Gastroesophageal sphincter (tissue), 4 donors: Measurements from ENCODE around the gene FAM180A. TPM values are rescaled to one million over a fixed set of nuclear protein-coding genes. Genes with fewer than 3 reads are reported as not detected.
"Not testable (repeated sequence)": the region's sequence is repeated elsewhere in the genome, so short reads cannot be mapped to it uniquely, and the experiment has no call there.

ENCODE experiments used
- ATAC-seq: fragments of 150-250 bp; one replicate; pipeline ENCODE4 v1.9.1; 2016; ENCODE audit warnings: mild to moderate bottlenecking, moderate library complexity
- H3K27ac ChIP-seq, 4 donors: fragments of 200-600 bp; sonication (generic) in 3 of 4; 1 replicate in 3 of 4; 2 replicates in 1 of 4; pipeline ENCODE4 v1.5.1; 2016 to 2019
- H3K27me3 ChIP-seq: fragments of 200-600 bp; sonication (generic); one replicate; pipeline ENCODE4 v1.5.1; 2019
- H3K36me3 ChIP-seq, 2 donors: fragments of 200-600 bp; sonication (generic); one replicate each; pipeline ENCODE4 v1.5.1; 2019; ENCODE audit warnings: control low read depth in 1 of 2
- H3K4me1 ChIP-seq, 3 donors: fragments of 200-600 bp; sonication (generic); 1 replicate in 2 of 3; 2 replicates in 1 of 3; pipeline ENCODE4 v1.5.1; 2016 to 2019; ENCODE audit warnings: control low read depth in 2 of 3
- H3K4me3 ChIP-seq, 2 donors: fragments of 200-600 bp; sonication (generic); one replicate each; pipeline ENCODE4 v1.5.1; 2019; ENCODE audit warnings: mild to moderate bottlenecking in 1 of 2, moderate library complexity in 1 of 2
- H3K9me3 ChIP-seq, 3 donors: fragments of 200-600 bp; sonication (generic); one replicate each; pipeline ENCODE4 v1.5.1; 2017 to 2019; ENCODE audit warnings: control low read depth in 2 of 3
- EP300 ChIP-seq: sonication (generic); formaldehyde crosslinking; IDR thresholded peaks from one replicate; pipeline ENCODE4 v1.6.1; 2017; ENCODE audit warnings: antibody characterized with exemption, mild to moderate bottlenecking
- POLR2A ChIP-seq, 2 donors: fragments of 450-650 bp; IDR thresholded peaks; one replicate each; pipeline ENCODE4 v1.6.1; 2017; ENCODE audit warnings: antibody characterized with exemption in 2 of 2, mild to moderate bottlenecking in 2 of 2, moderate library complexity in 1 of 2
- POLR2AphosphoS5 ChIP-seq: sonication (generic); formaldehyde crosslinking; IDR thresholded peaks from one replicate; pipeline ENCODE4 v1.6.1; 2017; ENCODE audit warnings: antibody characterized with exemption
- WGBS, 2 donors: methylation state at CpG; one replicate each; pipeline ENCODE4 v1.1.5; 2018; ENCODE audit warnings: low coverage in 1 of 2; 5-methylcytosine and 5-hydroxymethylcytosine counted together
- total RNA-seq, 4 donors: library from RNA; depleted of rRNA; stranded (reverse); fragments of >200 nt; gene quantifications; one replicate each; pipeline ENCODE4 v1.1.0, GENCODE V29; 2016
- TF ChIP-seq, protein P1 (sequence below), 4 experiments: fragments of 200-600 bp in 2 of 4; fragments of 450-650 bp in 2 of 4; sonication (generic) in 1 of 4; IDR thresholded peaks; one replicate each; pipeline ENCODE4 v1.5.1; 2017 to 2019; ENCODE audit warnings: antibody characterized with exemption in 4 of 4, mild to moderate bottlenecking in 2 of 4, moderate library complexity in 2 of 4

The FAM180A gene
- total RNA-seq, 4 donors from 2014 or later, result 2.6 to 8.5 (median 3.7) TPM

DNA sequence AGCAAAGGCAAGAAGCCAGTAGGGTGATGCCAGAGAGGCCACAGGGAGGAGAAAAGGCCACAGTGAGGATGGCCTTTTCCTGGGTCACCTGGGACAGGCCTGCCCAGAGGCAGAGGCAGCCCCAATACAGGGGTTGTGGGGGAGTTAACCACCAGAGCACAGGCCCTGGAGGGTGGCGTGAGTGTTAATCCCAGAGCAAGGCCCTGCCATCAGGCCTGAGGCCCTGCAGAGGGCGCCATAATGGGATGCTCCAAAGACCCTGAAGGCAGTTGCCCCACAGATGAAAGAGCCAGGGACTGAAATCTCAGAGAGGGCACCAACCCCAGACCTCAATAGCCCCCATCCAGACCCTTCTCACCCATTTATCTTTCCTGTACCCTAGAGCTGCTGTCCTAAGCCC, 44.5 kb downstream of the FAM180A start:
- Histone ChIP-seq H3K27me3 (no peaks in the 10 kb centered on the region), H3K9me3 (no peaks in the 10 kb centered on the region), H3K27ac (no peak overlapping the region), H3K4me1 (no peaks in the 10 kb centered on the region), H3K36me3 (peaks cover 0 to 15% of the 10 kb centered on the region in 2 donors), H3K4me3 (no peak overlapping the region)
- TF ChIP-seq EP300 (no peak), POLR2A (IDR thresholded peaks at IDR 0.05) (no peak), POLR2AphosphoS5 (no peak)
- TF ChIP-seq, protein P1, sequence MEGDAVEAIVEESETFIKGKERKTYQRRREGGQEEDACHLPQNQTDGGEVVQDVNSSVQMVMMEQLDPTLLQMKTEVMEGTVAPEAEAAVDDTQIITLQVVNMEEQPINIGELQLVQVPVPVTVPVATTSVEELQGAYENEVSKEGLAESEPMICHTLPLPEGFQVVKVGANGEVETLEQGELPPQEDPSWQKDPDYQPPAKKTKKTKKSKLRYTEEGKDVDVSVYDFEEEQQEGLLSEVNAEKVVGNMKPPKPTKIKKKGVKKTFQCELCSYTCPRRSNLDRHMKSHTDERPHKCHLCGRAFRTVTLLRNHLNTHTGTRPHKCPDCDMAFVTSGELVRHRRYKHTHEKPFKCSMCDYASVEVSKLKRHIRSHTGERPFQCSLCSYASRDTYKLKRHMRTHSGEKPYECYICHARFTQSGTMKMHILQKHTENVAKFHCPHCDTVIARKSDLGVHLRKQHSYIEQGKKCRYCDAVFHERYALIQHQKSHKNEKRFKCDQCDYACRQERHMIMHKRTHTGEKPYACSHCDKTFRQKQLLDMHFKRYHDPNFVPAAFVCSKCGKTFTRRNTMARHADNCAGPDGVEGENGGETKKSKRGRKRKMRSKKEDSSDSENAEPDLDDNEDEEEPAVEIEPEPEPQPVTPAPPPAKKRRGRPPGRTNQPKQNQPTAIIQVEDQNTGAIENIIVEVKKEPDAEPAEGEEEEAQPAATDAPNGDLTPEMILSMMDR (IDR thresholded peaks at IDR 0.05), result no peak
- ATAC-seq, result no peak
- WGBS, 2 donors, result 100% methylated on average over 1 of the region's 2 CpGs; no CpG with 5 or more reads in 1 of the 2 donors

DNA sequence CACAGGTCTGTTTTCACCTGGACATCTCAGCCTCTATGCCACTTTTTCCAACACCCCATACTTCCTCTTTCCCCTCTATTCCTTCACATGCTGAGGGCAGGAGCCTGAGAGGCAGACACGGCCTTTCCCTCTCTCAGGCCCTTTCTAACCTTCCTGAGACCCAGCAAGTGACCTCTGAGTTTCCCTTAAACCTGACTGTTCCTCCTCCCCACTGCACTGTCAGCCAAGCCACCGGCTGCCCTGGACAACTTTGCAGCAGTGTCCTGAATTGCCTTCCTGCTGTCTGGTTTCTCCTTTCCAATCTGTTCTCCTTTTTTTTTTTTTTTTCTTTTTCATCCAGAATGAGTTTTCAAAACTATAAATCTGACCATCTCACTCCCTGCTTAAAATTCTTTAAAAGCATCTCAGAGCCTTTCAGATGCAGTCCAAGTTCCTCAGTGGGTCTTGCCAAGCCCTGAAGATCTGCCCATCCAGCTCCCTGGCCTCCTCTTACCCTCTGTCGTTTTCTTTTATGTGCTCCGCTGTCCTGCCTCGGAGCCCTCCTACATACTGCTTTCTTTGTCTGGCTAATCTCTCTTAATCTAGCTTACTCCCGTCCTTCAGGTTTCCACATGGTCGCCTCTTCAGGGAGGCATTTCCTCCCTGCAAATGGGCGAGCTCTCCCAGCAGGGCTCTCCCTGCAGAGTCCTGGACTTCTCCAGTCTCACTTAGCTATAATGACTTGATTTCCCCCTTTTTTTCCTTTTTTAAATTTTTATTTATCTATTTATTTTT, 51.1 kb downstream of the FAM180A start:
- 52 to 61% methylated on average over 5 to 8 of the region's 8 CpGs for WGBS, 2 donors
- Histone ChIP-seq H3K4me3 (no peak overlapping the region), H3K27me3 (no peaks in the 10 kb centered on the region), H3K4me1 (no peaks in the 10 kb centered on the region), H3K27ac (no peak overlapping the region), H3K9me3 (no peaks in the 10 kb centered on the region), H3K36me3 (peaks cover 0 to 43% of the 10 kb centered on the region in 2 donors)
- ATAC-seq, result no peak
- TF ChIP-seq EP300 (no peak), POLR2AphosphoS5 (no peak), POLR2A (IDR thresholded peaks at IDR 0.05) (no peak)
- TF ChIP-seq, protein P1 (IDR thresholded peaks at IDR 0.05), result no peak

DNA sequence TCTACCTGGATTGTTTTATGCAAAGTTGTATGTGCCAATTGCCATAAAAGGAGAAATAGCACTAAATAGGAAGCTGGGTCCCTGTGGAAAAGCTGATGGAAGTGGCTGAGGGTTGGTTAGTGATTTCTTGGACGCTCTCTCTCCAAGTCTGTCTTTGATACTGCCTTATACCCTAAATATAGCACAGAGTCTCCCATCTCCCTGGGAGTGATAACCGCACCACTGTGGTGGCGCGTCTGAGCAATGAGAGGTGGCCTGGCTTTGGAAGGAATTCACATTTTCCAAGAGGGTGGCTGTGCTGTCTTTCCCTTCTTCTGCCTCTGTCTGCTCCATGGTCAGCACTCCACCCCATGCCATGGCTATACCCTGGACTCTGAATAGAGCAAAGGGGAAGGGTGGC, 55.1 kb downstream of the FAM180A start:
- H3K9me3 ChIP-seq, result no peaks in the 10 kb centered on the region
- H3K27me3 ChIP-seq, result no peaks in the 10 kb centered on the region
- WGBS, 2 donors, result 85 to 86% methylated on average over 4 of the region's 4 CpGs
- H3K27ac ChIP-seq, result no peak overlapping the region
- no peak for ATAC-seq
- H3K4me3 ChIP-seq, result no peak overlapping the region
- H3K36me3 ChIP-seq, result peaks cover 0 to 66% of the 10 kb centered on the region in 2 donors
- no peaks in the 10 kb centered on the region for H3K4me1 ChIP-seq
- TF ChIP-seq POLR2AphosphoS5, result no peak
- no peak for TF ChIP-seq EP300
- TF ChIP-seq POLR2A (IDR thresholded peaks at IDR 0.05), result no peak
- TF ChIP-seq, protein P1 (IDR thresholded peaks at IDR 0.05), result no peak

DNA sequence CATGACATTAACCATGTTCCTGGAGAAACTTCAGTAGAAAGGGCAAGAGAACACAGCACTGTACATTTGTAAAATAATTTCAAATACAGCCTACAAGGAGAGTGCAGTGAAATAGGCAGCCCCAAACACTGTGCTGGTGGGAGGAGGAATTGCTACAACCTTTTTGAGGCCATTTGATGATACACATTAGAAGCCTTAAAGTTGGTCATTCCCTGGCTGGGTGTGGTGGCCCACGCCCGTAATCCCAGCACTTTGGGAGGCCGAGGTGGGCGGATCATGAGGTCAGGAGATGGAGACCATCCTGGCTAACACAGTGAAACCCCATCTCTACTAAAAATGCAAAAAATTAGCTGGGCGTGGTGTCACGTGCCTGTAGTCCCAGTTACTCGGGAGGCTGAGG, 56.0 kb downstream of the FAM180A start:
- H3K36me3 ChIP-seq, result peaks cover 0 to 70% of the 10 kb centered on the region in 2 donors
- ATAC-seq, H3K27ac ChIP-seq, H3K27me3 ChIP-seq, H3K4me3 ChIP-seq, H3K9me3 ChIP-seq, H3K4me1 ChIP-seq: not testable (repeated sequence)
- WGBS, 2 donors, result 96 to 98% methylated on average over 3 to 7 of the region's 7 CpGs

DNA sequence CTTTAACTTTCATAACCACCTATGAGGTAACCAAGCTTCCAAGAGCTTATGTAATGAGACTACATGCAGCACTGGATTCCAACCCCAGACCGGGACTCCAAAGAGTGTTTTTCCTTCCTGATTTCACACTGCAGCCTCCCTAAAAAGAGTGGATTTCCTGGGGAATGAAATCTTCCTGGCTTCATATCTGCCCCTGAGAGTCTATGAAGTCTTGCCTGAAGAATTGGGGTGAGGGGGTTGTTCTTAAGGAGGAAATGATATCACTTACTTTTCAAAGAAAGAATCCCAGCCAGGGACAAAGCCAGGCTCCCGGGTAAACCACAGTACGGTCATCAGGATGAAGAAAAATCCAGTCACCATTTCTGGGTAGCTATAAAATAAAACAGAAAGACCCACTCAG, 56.6 kb downstream of the FAM180A start:
- Histone ChIP-seq H3K36me3 (peaks cover 0 to 74% of the 10 kb centered on the region in 2 donors), H3K27ac (no peak overlapping the region), H3K27me3 (no peaks in the 10 kb centered on the region), H3K4me1 (no peaks in the 10 kb centered on the region), H3K4me3 (no peak overlapping the region), H3K9me3 (no peaks in the 10 kb centered on the region)
- TF ChIP-seq, protein P1 (IDR thresholded peaks at IDR 0.05), result no peak
- no peak for TF ChIP-seq EP300
- TF ChIP-seq POLR2A (IDR thresholded peaks at IDR 0.05), result no peak
- no peak for TF ChIP-seq POLR2AphosphoS5
- 71 to 87% methylated on average over 3 of the region's 3 CpGs for WGBS, 2 donors
- no peak for ATAC-seq
